Mesenchymal stem cell (in vitro differentiated cells and primary cell): ENCODE data around the gene ITGA2.

Experiments
- DNase-seq: peaks from one replicate; pipeline ENCODE4 v3.0.0-alpha.2; 2013
- H2AFZ ChIP-seq: one replicate; pipeline ENCODE4 v1.6.1; 2013; ENCODE audit warnings: low read depth, mild to moderate bottlenecking, control low read depth, inconsistent platforms, low read length, moderate library complexity
- H2AK5ac ChIP-seq: 2 replicates; pipeline ENCODE4 v1.6.1; 2013; ENCODE audit warnings: low read length, moderate library complexity, mild to moderate bottlenecking, inconsistent platforms; ENCODE audit not compliant: severe bottlenecking
- H2BK120ac ChIP-seq: one replicate; pipeline ENCODE4 v1.6.1; 2013; ENCODE audit warnings: low read depth, mild to moderate bottlenecking, inconsistent platforms, low read length, moderate library complexity
- H2BK12ac ChIP-seq, 2 experiments: one replicate each; pipeline ENCODE4 v1.6.1; 2013; ENCODE audit warnings: inconsistent platforms in 2 of 2, low read length in 2 of 2, mild to moderate bottlenecking in 2 of 2, moderate library complexity in 2 of 2, control low read depth in 1 of 2
- H2BK15ac ChIP-seq: one replicate; pipeline ENCODE4 v1.6.1; 2013; ENCODE audit warnings: mild to moderate bottlenecking, low read depth, inconsistent platforms; ENCODE audit not compliant: poor library complexity, severe bottlenecking
- H2BK5ac ChIP-seq: 2 replicates; pipeline ENCODE4 v1.6.1; 2013; ENCODE audit warnings: low read depth, mild to moderate bottlenecking, low read length, control low read depth, inconsistent platforms; ENCODE audit not compliant: poor library complexity, severe bottlenecking
- H3K14ac ChIP-seq, 2 experiments: one replicate each; pipeline ENCODE4 v1.6.1; 2013; ENCODE audit warnings: inconsistent platforms in 2 of 2, low read length in 2 of 2, control low read depth in 1 of 2, mild to moderate bottlenecking in 1 of 2, moderate library complexity in 1 of 2
- H3K18ac ChIP-seq, 2 experiments: one replicate each; pipeline ENCODE4 v1.6.1; 2013; ENCODE audit warnings: inconsistent platforms in 2 of 2, low read length in 2 of 2, control low read depth in 1 of 2, low read depth in 1 of 2, mild to moderate bottlenecking in 1 of 2
- H3K23ac ChIP-seq, 2 experiments: one replicate each; pipeline ENCODE4 v1.6.1; 2013; ENCODE audit warnings: inconsistent platforms in 2 of 2, low read length in 2 of 2, mild to moderate bottlenecking in 2 of 2, moderate library complexity in 2 of 2, control low read depth in 1 of 2
- H3K27ac ChIP-seq: 2 replicates; pipeline ENCODE4 v1.5.1; 2013; ENCODE audit warnings: mild to moderate bottlenecking, moderate library complexity, low read length, control low read depth, inconsistent platforms; ENCODE audit not compliant: poor library complexity, severe bottlenecking
- H3K27me3 ChIP-seq, 2 experiments: 2 replicates each; pipeline versions ENCODE4 v1.6.1 to v1.7.0; 2013; ENCODE audit warnings: low read length in 2 of 2, mild to moderate bottlenecking in 2 of 2, moderate library complexity in 2 of 2, control low read depth in 1 of 2, inconsistent platforms in 1 of 2; ENCODE audit not compliant: control insufficient read depth in 1 of 2, insufficient read depth in 1 of 2
- H3K36me3 ChIP-seq, 2 experiments: 2 replicates each; pipeline versions ENCODE4 v1.6.1 to v1.7.0; 2013; ENCODE audit warnings: low read length in 2 of 2, control low read depth in 1 of 2, inconsistent platforms in 1 of 2, low read depth in 1 of 2, mild to moderate bottlenecking in 1 of 2; ENCODE audit not compliant: insufficient read depth in 2 of 2, control insufficient read depth in 1 of 2
- H3K4ac ChIP-seq, 2 experiments: one replicate each; pipeline ENCODE4 v1.6.1; 2013; ENCODE audit warnings: inconsistent platforms in 2 of 2, low read length in 2 of 2, mild to moderate bottlenecking in 2 of 2, moderate library complexity in 2 of 2, control low read depth in 1 of 2, low read depth in 1 of 2
- H3K4me1 ChIP-seq: 2 replicates; pipeline ENCODE4 v1.6.1; 2013; ENCODE audit warnings: low read depth, low read length, control low read depth; ENCODE audit not compliant: control insufficient read depth, insufficient read depth
- H3K4me2 ChIP-seq: 2 replicates; pipeline ENCODE4 v1.6.1; 2013; ENCODE audit warnings: low read length, mild to moderate bottlenecking, inconsistent platforms; ENCODE audit not compliant: poor library complexity, severe bottlenecking
- H3K4me3 ChIP-seq, 2 experiments: 2 replicates each; pipeline versions ENCODE4 v1.5.1 to v1.7.0; 2013; ENCODE audit warnings: low read length in 2 of 2, mild to moderate bottlenecking in 2 of 2, control low read depth in 1 of 2, low read depth in 1 of 2; ENCODE audit not compliant: insufficient read depth in 1 of 2
- H3K79me1 ChIP-seq: replicated peaks from 2 replicates; pipeline ENCODE4 v1.6.1; 2013; ENCODE audit warnings: mild to moderate bottlenecking, control low read depth, low read length, inconsistent platforms; ENCODE audit not compliant: poor library complexity, severe bottlenecking
- H3K9ac ChIP-seq: 2 replicates; pipeline ENCODE4 v1.7.0; 2013; ENCODE audit warnings: mild to moderate bottlenecking, low read length, moderate library complexity
- H3K9me3 ChIP-seq: 2 replicates; pipeline ENCODE4 v1.7.0; 2013; ENCODE audit warnings: mild to moderate bottlenecking, low read length; ENCODE audit not compliant: control insufficient read depth
- H4K8ac ChIP-seq: one replicate; pipeline ENCODE4 v1.6.1; 2013; ENCODE audit warnings: inconsistent platforms, mild to moderate bottlenecking, low read length, moderate library complexity
- H4K91ac ChIP-seq: one replicate; pipeline ENCODE4 v1.6.1; 2013; ENCODE audit warnings: mild to moderate bottlenecking, low read length, inconsistent platforms
- WGBS: methylation state at CpG from one replicate; pipeline ENCODE4 v1.1.7; 2013; ENCODE audit warnings: mixed read lengths; 5-methylcytosine and 5-hydroxymethylcytosine counted together

Gene ITGA2

DNA sequence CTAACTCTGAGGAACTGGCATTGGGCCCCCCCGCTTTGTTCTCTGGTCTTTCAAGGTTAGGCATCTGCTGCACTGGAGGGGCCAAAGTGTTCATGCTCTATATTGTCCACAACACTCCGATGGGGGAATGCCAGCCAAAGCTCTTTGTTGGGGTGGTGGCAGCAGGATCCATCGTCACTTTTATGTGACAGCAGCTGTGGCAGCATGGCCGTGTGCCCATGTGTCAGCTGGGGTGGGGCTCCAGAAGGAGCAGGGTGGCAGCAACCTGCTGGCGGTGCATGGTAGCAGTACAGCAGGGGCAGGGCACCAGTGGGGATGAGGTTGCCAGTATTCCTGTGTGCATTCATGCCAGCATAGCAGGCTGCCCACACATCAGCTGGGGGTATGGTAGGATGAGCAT, 28.2 kb downstream of the ITGA2 start:
- Histone ChIP-seq H4K8ac (peak overlapping the region; percentile 96), H3K4me2 (no peak overlapping the region), H3K14ac (peak overlapping the region in 1 of 2 experiments; percentile 75), H3K9me3 (peaks cover 3% of the 10 kb centered on the region), H2BK12ac (peak overlapping the region; percentile 15 to 73), H3K4ac (peak overlapping the region; percentile 43 to 48), H3K18ac (peak overlapping the region; percentile 7 to 76), H3K79me1 (peaks cover 16% of the 10 kb centered on the region), H2AFZ (no peak overlapping the region), H3K4me3 (no peak overlapping the region), H2AK5ac (no peak overlapping the region), H2BK120ac (peak overlapping the region; percentile 0), H3K36me3 (peaks cover 0 to 9% of the 10 kb centered on the region in 2 experiments), H4K91ac (peak overlapping the region; percentile 96), H3K27ac (no peak overlapping the region), H3K23ac (no peak overlapping the region), H3K4me1 (peaks cover 4% of the 10 kb centered on the region), H2BK15ac (no peak overlapping the region), H3K9ac (no peak overlapping the region), H3K27me3 (no peaks in the 10 kb centered on the region), H2BK5ac (no peak overlapping the region)
- DNase-seq, result no peak
- WGBS, result 98% methylated on average over 5 of the region's 5 CpGs

DNA sequence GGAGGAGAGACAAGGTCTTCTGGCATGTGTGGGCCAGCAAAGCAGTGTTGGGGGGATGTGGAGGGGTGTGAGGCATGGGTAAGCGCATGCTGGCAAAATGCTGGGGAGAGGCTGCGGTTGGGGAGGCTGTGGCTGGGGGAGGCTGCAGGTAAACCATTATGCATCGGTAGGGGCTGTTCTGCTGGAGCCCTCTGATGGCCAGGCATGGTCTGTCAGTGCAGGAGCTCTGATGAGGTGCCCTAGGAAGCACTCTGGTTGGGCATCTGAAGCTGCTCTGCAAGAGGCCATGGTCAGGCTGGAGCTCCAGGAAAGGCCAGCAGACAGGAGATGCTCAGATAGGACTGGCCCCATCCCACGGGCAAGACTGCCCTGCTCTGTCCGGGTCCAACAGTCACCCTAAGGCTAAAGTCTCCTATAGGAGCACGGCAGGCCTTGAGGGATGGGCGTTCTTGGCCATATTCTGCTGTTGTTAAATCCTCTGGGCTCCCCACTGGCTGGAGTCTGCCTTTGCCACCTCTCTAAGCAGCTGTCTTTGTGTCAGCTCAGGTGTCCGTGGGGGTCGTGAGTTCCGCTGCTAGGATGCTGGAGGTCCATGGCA, 28.7 kb downstream of the ITGA2 start:
- Histone ChIP-seq H3K79me1 (peaks cover 16% of the 10 kb centered on the region), H3K4me1 (peaks cover 4% of the 10 kb centered on the region), H2AK5ac (no peak overlapping the region), H4K8ac (peak overlapping the region; percentile 96), H3K23ac (no peak overlapping the region), H3K14ac (peak overlapping the region in 1 of 2 experiments; percentile 76), H3K18ac (peak overlapping the region; percentile 52 to 76), H3K4me2 (no peak overlapping the region), H3K27ac (no peak overlapping the region), H2AFZ (no peak overlapping the region), H3K4ac (peak overlapping the region; percentile 65 to 75), H3K36me3 (peaks cover 0 to 9% of the 10 kb centered on the region in 2 experiments), H2BK12ac (peak overlapping the region; percentile 28 to 73), H2BK120ac (peak overlapping the region; percentile 0), H2BK15ac (peak overlapping the region; percentile 80), H2BK5ac (no peak overlapping the region), H3K27me3 (no peaks in the 10 kb centered on the region), H3K4me3 (no peak overlapping the region), H4K91ac (peak overlapping the region; percentile 96), H3K9me3 (peaks cover 3% of the 10 kb centered on the region), H3K9ac (no peak overlapping the region)
- DNase-seq, result no peak
- WGBS, result 100% methylated on average over 10 of the region's 10 CpGs

DNA sequence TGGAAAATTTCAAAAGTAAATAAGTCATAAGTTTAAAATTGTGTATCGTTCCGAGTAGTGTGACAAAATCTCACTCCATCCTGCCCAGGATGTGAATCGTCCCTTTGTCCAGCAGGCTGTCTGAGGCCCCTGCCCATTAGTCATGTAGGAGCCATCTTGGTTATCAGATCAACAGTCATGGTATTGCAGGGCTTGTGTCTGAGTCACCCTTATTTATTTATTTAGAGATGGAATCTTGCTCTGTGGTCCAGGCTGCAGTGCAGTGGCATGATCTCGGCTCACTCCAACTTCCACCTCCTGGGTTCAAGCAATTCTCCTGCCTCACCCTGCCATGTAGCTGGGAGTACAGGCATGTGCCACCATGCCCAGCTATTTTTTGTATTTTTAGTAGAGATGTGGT, 30.2 kb downstream of the ITGA2 start:
- no peak overlapping the region for H3K9ac ChIP-seq
- H2BK5ac ChIP-seq, result no peak overlapping the region
- H3K4me2 ChIP-seq, result peak overlapping the region; percentile 1
- no peak overlapping the region for H2AK5ac ChIP-seq
- H3K36me3 ChIP-seq, result peaks cover 0 to 9% of the 10 kb centered on the region in 2 experiments
- H3K27me3 ChIP-seq, result no peaks in the 10 kb centered on the region
- peaks cover 16% of the 10 kb centered on the region for H3K79me1 ChIP-seq
- peak overlapping the region; percentile 41 for H4K8ac ChIP-seq
- H3K23ac ChIP-seq, result no peak overlapping the region
- H2BK15ac ChIP-seq, result no peak overlapping the region
- WGBS, result 7% methylated on average over 4 of the region's 4 CpGs
- no peak overlapping the region for H3K14ac ChIP-seq
- peaks cover 4% of the 10 kb centered on the region for H3K4me1 ChIP-seq
- no peak overlapping the region for H3K27ac ChIP-seq
- DNase-seq, result peak; percentile 90
- H4K91ac ChIP-seq, result no peak overlapping the region
- H3K18ac ChIP-seq, result peak overlapping the region in 1 of 2 experiments; percentile 66
- peak overlapping the region in 1 of 2 experiments; percentile 71 for H3K4ac ChIP-seq
- no peak overlapping the region for H2BK12ac ChIP-seq
- no peak overlapping the region for H2BK120ac ChIP-seq
- no peak overlapping the region for H2AFZ ChIP-seq
- peaks cover 3% of the 10 kb centered on the region for H3K9me3 ChIP-seq
- H3K4me3 ChIP-seq, result no peak overlapping the region

DNA sequence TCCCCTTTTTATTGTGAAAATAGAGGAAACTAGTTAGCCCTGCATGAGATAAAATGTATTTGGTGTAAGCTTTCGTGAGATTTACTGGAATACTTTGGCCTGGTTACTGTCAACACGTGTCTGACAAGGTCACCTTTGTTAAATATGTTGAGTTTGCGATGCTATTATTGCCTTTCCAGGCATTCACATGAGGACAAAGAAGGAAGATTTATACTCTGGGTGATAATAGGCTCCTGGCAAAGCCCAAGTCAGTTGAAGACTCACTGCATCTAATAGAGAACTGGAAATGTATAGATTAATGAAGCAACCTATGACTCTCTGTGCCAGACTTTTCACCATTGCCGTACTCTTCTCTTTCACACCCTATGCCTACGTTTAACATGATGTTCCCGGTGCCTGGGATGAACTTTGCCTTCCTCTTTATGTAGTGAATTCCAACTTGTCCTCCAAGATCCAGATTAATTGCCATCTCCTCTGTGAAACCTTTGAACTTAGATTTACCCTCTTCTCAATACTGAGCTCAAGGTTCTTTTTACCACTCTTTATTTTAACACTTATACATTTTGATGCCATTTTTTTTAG, 33.9 kb downstream of the ITGA2 start:
- H3K18ac ChIP-seq, result peak overlapping the region in 1 of 2 experiments; percentile 24
- H3K9me3 ChIP-seq, result no peaks in the 10 kb centered on the region
- H3K14ac ChIP-seq, result no peak overlapping the region
- H3K4me1 ChIP-seq, result peaks cover 4% of the 10 kb centered on the region
- H2BK15ac ChIP-seq, result no peak overlapping the region
- H3K4me3 ChIP-seq, result no peak overlapping the region
- H2BK12ac ChIP-seq, result peak overlapping the region; percentile 11 to 52
- H2AK5ac ChIP-seq, result no peak overlapping the region
- no peak overlapping the region for H2BK5ac ChIP-seq
- 82% methylated on average over 6 of the region's 6 CpGs for WGBS
- H2BK120ac ChIP-seq, result no peak overlapping the region
- peak overlapping the region; percentile 79 for H3K9ac ChIP-seq
- H3K4me2 ChIP-seq, result no peak overlapping the region
- H3K79me1 ChIP-seq, result peaks cover 7% of the 10 kb centered on the region
- no peak for DNase-seq
- peak overlapping the region in 1 of 2 experiments; percentile 80 for H3K4ac ChIP-seq
- H3K23ac ChIP-seq, result no peak overlapping the region
- peaks cover 0 to 3% of the 10 kb centered on the region in 2 experiments for H3K36me3 ChIP-seq
- no peak overlapping the region for H3K27ac ChIP-seq
- no peak overlapping the region for H2AFZ ChIP-seq
- H4K91ac ChIP-seq, result no peak overlapping the region
- H3K27me3 ChIP-seq, result no peaks in the 10 kb centered on the region
- H4K8ac ChIP-seq, result no peak overlapping the region
